Activated T-helper 17 cell treated with anti-CD3 and anti-CD28 coated beads, Interleukin-2, amount 50 U/mL, for 72 hours (primary cell): ENCODE results near the gene ZNF783. TPM values are rescaled to one million over a fixed set of nuclear protein-coding genes. Genes with fewer than 3 reads are reported as not detected.

Experiments
- ATAC-seq: fragments of 150-1000 bp; cut with Tn5 transposase; replicated peaks from 2 replicates; pipeline ENCODE4 v1.10.0; 2021; ENCODE audit warnings: mild to moderate bottlenecking, moderate library complexity
- H3K27ac Mint-ChIP-seq: one replicate; pipeline ENCODE4 v1.8.0; 2022; ENCODE audit warnings: mixed read lengths
- H3K27me3 Mint-ChIP-seq: one replicate; pipeline ENCODE4 v1.8.0; 2022; ENCODE audit warnings: mixed read lengths
- H3K36me3 Mint-ChIP-seq: one replicate; pipeline ENCODE4 v1.8.0; 2022; ENCODE audit warnings: low read depth, mild to moderate bottlenecking, mixed read lengths
- H3K4me1 Mint-ChIP-seq: one replicate; pipeline ENCODE4 v1.8.0; 2022; ENCODE audit warnings: mixed read lengths
- H3K4me3 Mint-ChIP-seq: one replicate; pipeline ENCODE4 v1.8.0; 2022; ENCODE audit warnings: mild to moderate bottlenecking, mixed read lengths
- H3K9me3 Mint-ChIP-seq: one replicate; pipeline ENCODE4 v1.8.0; 2022; ENCODE audit warnings: mixed read lengths
- total RNA-seq, 2 donors: library from RNA; stranded (reverse); gene quantifications; one replicate each; pipeline ENCODE4 v1.2.3, GENCODE V29; 2022

ZNF783 gene
- total RNA-seq, 2 donors from 2014 or later, result 12.7 to 17.3 TPM

DNA sequence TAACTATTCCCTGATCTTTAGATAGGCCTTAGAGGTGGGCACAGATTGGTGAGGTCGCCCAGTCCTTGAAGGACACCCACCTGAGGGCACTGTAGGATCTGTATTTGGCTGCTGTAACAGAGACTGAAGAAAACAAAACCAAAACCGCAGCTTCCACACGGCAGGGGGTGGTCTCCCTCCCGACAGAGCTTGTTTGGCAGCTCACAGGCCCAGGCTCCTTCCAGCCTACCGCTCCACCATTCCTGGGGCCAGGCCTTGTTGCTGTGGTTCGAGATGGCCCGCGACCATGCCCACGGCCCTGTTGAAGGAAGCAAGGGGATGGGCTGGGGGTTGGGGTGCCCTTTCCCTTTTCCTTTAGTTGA, 30.4 kb downstream of the ZNF783 start:
- peaks cover 13% of the 10 kb centered on the region for H3K4me1 Mint-ChIP-seq
- H3K27ac Mint-ChIP-seq, result no peak overlapping the region
- H3K9me3 Mint-ChIP-seq, result no peaks in the 10 kb centered on the region
- no peak for ATAC-seq
- no peak overlapping the region for H3K4me3 Mint-ChIP-seq
- H3K36me3 Mint-ChIP-seq, result peaks cover 9% of the 10 kb centered on the region
- H3K27me3 Mint-ChIP-seq, result no peaks in the 10 kb centered on the region

DNA sequence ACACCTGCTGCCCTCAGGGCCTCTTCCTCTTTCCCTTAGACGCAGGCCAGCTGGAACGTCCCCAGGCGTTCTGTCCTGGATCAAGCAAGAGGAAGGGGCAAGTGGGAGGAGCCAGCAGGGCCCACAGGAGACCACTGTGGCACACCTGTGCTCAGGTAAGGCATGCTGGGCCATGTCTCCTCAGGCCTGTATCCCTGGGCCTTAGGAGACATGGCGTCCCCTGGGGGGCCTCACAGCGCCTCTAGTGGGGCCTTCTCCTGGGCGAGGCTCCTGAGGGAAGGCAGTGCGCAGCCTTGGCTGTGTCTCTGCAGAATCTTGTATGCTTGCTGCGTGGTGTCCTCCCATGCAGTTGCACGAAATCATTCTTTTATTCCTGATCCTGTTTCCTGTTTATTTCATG, 31.3 kb downstream of the ZNF783 start:
- Mint-ChIP-seq H3K27me3 (no peaks in the 10 kb centered on the region), H3K4me3 (no peak overlapping the region), H3K36me3 (peaks cover 9% of the 10 kb centered on the region), H3K4me1 (peaks cover 12% of the 10 kb centered on the region), H3K27ac (peak overlapping the region; percentile 76), H3K9me3 (no peaks in the 10 kb centered on the region)
- ATAC-seq, result no peak

DNA sequence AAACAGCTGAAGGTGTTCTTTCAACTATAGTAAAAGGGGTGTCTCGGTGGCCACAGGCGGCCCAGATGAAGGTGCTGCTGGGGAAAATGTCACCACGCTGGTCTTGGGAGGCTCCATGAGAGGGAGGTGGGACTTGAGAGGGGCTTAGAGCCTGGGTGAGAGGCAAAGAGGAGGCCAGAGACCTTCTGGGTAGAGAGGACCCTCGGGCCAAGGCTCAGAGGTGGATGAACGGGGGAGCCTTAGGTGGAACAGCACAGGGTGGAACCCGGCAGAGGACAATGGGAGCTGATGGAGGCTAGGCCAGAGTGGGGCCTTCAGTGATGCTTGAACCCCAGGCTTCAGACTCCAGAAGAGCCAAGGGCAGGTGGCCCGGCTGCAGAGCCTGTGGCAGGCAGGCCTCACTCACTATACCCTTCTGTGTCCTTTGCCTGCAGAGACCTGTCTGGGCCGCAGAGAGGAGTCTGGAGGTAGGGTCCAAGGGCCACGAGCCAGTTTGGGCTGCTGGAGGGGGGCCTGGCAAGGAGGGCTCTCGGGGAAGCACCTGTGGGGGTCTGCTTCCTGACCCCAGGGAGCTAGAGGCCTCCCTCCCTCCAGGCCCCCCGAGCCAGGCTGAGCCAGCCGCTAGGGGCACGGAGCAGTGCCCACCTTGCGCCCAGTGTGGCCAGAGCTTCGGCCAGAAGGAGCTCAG, 32.1 kb downstream of the ZNF783 start:
- Mint-ChIP-seq H3K4me3 (no peak overlapping the region), H3K4me1 (peaks cover 12% of the 10 kb centered on the region), H3K36me3 (peaks cover 9% of the 10 kb centered on the region), H3K9me3 (no peaks in the 10 kb centered on the region), H3K27ac (peak overlapping the region; percentile 76), H3K27me3 (no peaks in the 10 kb centered on the region)
- no peak for ATAC-seq

GRCh38 chr7:149294634-149295480, 32.9 kb downstream of the ZNF783 start:
- no peak for ATAC-seq
- Mint-ChIP-seq H3K4me1 (peaks cover 12% of the 10 kb centered on the region), H3K36me3 (peaks cover 9% of the 10 kb centered on the region), H3K9me3 (no peaks in the 10 kb centered on the region), H3K27me3 (no peaks in the 10 kb centered on the region), H3K27ac (no peak overlapping the region), H3K4me3 (no peak overlapping the region)

DNA sequence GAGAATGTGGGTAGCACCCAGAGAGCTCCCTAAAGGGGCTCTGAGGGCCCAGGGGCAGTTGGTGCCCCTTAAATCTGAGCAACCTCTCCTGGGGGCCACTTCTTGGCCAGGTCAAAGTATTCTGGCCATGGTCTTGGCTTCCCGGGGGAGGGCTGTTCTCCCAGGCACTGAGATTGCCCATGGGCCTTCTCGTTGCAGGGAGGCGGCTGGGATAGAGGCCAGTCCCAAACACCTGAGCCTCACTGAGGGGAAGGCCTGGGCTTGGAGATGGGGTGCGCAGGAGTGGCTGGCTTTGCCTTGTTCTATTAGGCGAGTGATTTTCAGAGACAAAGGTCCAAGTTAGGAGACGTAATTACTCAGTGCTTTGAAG, 33.5 kb downstream of the ZNF783 start:
- H3K27me3 Mint-ChIP-seq, result no peaks in the 10 kb centered on the region
- H3K4me1 Mint-ChIP-seq, result peaks cover 11% of the 10 kb centered on the region
- H3K27ac Mint-ChIP-seq, result no peak overlapping the region
- no peak overlapping the region for H3K4me3 Mint-ChIP-seq
- peaks cover 9% of the 10 kb centered on the region for H3K36me3 Mint-ChIP-seq
- ATAC-seq, result no peak
- H3K9me3 Mint-ChIP-seq, result no peaks in the 10 kb centered on the region

- Mint-ChIP-seq H3K27ac (peak overlapping the region; percentile 99), H3K4me1 (peaks cover 7% of the 10 kb centered on the region), H3K4me3 (no peak overlapping the region), H3K9me3 (no peaks in the 10 kb centered on the region), H3K27me3 (no peaks in the 10 kb centered on the region), H3K36me3 (peaks cover 9% of the 10 kb centered on the region)
- ATAC-seq, result no peak
Measured at GRCh38 chr7:149296368-149296767, 34.4 kb downstream of the ZNF783 start.

DNA sequence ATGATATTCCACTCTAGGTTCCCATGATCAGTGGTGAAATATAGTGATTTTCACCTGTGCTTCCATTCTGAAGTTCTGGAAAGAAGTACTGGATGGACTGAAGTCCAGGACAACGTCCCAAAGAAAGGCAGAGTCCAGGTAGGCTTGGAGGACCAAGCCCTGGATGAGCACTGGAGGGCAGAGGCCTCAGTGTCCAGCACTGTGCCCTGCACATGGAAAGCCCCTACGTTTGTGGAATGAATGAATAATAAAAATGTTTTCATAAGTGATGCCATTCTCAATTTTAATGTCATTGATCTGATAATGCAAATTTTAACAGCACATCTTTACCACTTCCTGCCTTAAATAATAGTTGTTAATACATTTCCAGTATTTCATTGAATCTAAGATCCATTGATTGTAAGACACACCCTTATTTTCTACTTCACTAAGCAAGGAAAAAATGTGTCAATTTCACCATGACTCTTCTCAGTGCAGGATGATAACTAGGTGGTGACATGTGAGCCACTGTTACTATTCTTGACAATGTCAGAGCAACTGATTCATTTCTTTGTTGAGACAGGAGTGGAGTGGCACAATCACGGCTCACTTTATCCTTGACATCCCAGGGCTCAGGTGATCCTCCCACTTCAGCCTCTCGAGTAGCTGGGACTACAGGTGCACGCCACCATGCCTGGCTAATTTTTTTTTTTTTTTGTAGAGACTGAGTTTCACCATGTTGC, 35.2 kb downstream of the ZNF783 start:
- Mint-ChIP-seq H3K4me1 (peaks cover 7% of the 10 kb centered on the region), H3K27ac (peak overlapping the region; percentile 99), H3K27me3 (no peaks in the 10 kb centered on the region), H3K9me3 (no peaks in the 10 kb centered on the region), H3K4me3 (peak overlapping the region; percentile 73), H3K36me3 (peaks cover 9% of the 10 kb centered on the region)
- peak; percentile 94 for ATAC-seq

DNA sequence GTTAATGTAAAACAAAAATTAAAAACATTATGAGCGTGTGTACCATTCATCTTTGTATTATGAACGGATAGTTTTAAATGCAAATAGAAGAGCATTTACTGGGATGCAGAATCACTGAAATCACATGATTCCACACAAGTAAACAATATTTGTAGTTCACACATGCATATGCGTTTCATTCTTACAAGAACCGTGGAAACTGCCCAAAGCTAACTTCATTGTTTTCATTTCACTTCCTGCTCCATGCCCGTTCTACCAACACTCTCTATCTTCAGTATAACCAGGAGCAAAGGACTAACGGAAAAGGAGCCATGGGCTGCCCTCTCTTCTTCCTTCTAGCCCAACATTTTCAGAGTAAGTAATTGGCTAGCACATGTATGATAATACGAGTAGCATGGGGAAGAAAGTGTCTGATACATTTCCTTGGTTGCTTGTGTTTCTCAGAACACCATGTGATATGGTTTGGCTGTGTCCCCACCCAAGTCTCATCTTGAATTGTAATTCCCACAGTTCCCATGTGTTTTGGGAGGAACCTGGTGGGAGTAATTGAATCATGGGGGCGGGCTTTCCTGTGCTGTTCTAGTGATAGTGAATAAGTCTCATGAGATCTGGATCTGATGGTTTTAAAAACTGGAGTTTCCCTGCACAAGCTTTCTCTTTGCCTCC, 38.8 kb downstream of the ZNF783 start:
- no peak overlapping the region for H3K27ac Mint-ChIP-seq
- no peaks in the 10 kb centered on the region for H3K9me3 Mint-ChIP-seq
- no peak overlapping the region for H3K4me3 Mint-ChIP-seq
- peaks cover 7% of the 10 kb centered on the region for H3K4me1 Mint-ChIP-seq
- ATAC-seq, result no peak
- peaks cover 4% of the 10 kb centered on the region for H3K36me3 Mint-ChIP-seq
- H3K27me3 Mint-ChIP-seq, result no peaks in the 10 kb centered on the region

DNA sequence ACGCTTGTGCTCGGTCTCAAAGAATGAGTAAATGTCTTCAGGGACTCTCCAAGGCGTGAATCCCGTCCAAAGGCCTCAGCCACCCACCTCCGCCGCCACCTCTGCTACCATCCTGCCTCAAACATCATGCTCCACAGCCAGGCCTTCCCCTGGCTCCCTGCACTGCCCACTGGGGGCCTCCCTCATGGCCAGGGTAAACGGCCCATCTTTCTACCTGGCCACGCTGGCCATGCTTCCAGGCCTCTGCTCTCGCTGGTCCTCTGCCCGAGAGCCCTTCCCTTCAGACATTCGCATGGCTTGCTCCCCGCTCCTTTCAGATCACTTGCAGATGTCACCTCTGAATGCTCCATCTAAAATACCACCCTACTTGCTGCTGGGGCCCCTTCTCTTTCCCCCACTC, 40.2 kb downstream of the ZNF783 start:
- Mint-ChIP-seq H3K27me3 (no peaks in the 10 kb centered on the region), H3K36me3 (no peaks in the 10 kb centered on the region), H3K9me3 (no peaks in the 10 kb centered on the region), H3K4me1 (peaks cover 2% of the 10 kb centered on the region), H3K27ac (no peak overlapping the region), H3K4me3 (no peak overlapping the region)
- ATAC-seq, result no peak

DNA sequence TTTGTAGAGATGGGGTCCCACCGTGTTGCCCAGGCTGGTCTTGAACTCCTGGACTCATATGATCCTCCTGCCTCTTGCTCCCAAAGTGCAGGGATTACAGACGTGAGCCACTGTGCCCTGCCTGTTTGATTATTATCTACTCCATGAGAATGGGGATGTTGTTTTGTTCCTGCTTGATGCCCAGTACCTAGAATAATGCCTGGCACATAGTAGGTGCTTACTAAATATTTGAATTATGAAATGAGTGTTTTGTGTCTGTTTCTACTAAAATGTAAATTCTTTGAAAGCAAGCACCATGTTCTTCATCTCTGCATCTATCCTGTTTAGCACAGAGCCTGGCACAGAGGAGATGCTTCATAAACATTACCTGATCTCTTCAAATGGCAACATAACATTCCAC, 40.9 kb downstream of the ZNF783 start:
- no peak for ATAC-seq
- Mint-ChIP-seq H3K27me3 (no peaks in the 10 kb centered on the region), H3K36me3 (no peaks in the 10 kb centered on the region), H3K4me1 (no peaks in the 10 kb centered on the region), H3K9me3 (no peaks in the 10 kb centered on the region), H3K4me3 (no peak overlapping the region), H3K27ac (no peak overlapping the region)

DNA sequence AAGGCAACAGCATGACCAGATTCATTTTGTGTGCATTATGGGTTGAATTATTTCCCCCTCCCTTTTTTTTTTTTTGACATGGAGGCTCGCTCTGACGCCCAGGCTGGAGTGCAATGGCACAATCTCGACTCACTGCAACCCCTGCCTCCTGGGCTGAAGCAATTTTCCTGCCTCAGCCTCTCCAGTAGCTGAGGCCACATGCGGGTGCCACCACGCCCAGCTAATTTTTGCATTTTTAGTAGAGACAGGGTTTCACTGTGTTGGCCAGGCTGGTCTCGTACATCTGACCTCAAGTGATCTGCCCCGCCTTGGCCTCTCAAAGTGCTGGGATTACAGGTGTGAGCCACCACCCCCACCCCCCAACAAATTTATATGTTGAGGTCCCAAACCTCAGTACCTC, 42.0 kb downstream of the ZNF783 start:
- ATAC-seq, result no peak
- H3K9me3 Mint-ChIP-seq, result no peaks in the 10 kb centered on the region
- no peaks in the 10 kb centered on the region for H3K4me1 Mint-ChIP-seq
- H3K4me3 Mint-ChIP-seq, result no peak overlapping the region
- H3K36me3 Mint-ChIP-seq, result no peaks in the 10 kb centered on the region
- H3K27ac Mint-ChIP-seq, result no peak overlapping the region
- no peaks in the 10 kb centered on the region for H3K27me3 Mint-ChIP-seq

DNA sequence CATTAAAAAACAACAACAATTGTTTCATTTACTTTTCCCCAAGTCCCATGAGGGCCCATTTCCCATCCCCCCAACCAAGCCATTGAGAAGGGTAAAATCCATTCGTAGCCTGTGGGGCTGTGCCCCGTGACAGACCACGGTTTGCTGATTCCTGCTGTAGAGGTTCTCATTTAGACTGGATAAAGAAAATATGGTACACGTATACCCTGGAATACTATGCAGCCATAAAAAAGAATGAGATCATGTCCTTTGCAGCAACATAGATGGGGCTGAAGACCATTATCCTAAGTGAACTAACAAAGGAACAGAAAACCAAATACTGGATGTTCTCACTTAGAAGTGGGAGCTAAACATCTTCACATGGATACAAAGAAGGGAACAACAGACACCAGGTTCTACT, 44.9 kb downstream of the ZNF783 start:
- Mint-ChIP-seq H3K27me3 (no peaks in the 10 kb centered on the region), H3K9me3 (no peaks in the 10 kb centered on the region), H3K27ac (no peak overlapping the region), H3K4me1 (no peaks in the 10 kb centered on the region), H3K4me3 (no peak overlapping the region), H3K36me3 (no peaks in the 10 kb centered on the region)
- no peak for ATAC-seq

DNA sequence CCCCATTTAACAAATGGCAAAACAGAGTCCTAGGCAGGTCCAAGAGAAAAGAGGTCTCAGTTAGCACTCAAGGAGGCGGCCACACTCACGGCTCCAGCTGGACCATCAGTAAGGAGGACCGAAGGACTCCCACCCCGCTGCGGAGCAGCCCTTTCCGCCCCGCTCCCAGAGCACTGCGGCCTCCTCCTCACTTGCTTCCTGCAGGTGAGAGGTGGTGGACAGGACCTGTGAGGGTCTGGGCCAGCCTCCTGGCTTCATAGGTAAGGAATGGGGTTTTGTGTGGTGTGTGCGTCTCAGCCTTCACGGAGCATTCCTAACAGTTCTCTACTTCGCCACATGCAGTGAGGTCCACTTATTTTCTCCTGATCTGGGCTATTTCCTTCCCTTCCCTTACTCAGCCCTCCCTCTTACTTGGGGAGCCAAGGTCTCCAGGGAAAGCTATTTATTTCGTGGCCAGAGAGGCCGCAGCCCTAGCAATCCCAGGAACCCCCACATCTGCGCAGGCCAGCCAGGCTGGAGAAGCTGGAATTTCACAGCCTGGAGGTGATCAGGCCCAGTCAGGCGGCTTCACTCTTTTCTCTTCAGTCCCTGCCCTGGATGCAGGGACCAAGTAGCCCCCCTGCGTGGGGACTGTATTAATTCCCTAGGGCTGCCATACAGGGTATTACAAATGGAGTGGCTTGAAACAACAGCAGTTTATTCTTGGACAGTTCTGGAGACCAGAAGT, 45.9 kb downstream of the ZNF783 start:
- Mint-ChIP-seq H3K27ac (no peak overlapping the region), H3K4me3 (no peak overlapping the region), H3K36me3 (no peaks in the 10 kb centered on the region), H3K9me3 (no peaks in the 10 kb centered on the region), H3K27me3 (no peaks in the 10 kb centered on the region), H3K4me1 (no peaks in the 10 kb centered on the region)
- ATAC-seq, result no peak
